OCI-LY1 (cell line): ENCODE measurements around the gene TAGLN3.

Experiments used
- H2AFZ ChIP-seq: fragments of 200-600 bp; sonication (generic), shearing (Covaris generic); 2 replicates; pipeline ENCODE4 v1.6.0; 2014; ENCODE audit warnings: antibody characterized with exemption, mild to moderate bottlenecking, low read length
- H3F3A ChIP-seq: fragments of 200-600 bp; sonication (generic), shearing (Covaris generic); 2 replicates; pipeline ENCODE4 v1.6.0; 2014; ENCODE audit warnings: mild to moderate bottlenecking, antibody characterized with exemption, low read length, moderate library complexity; ENCODE audit not compliant: insufficient read depth
- H3K27ac ChIP-seq: fragments of 200-600 bp; sonication (generic); 2 replicates; pipeline ENCODE4 v1.5.1; 2014; ENCODE audit warnings: low read length, mixed run types, mild to moderate bottlenecking, low read depth; ENCODE audit not compliant: poor library complexity, severe bottlenecking
- H3K27me3 ChIP-seq: fragments of 200-600 bp; sonication (generic); 2 replicates; pipeline ENCODE4 v1.6.0; 2014; ENCODE audit warnings: antibody characterized with exemption, mild to moderate bottlenecking, low read length, moderate library complexity; ENCODE audit not compliant: insufficient read depth
- H3K36me3 ChIP-seq: fragments of 200-600 bp; sonication (generic); 2 replicates; pipeline ENCODE4 v1.6.1; 2014; ENCODE audit warnings: mild to moderate bottlenecking, antibody characterized with exemption, low read length, moderate library complexity, mixed read lengths; ENCODE audit not compliant: insufficient read depth
- H3K4me1 ChIP-seq: fragments of 200-600 bp; sonication (generic); 2 replicates; pipeline ENCODE4 v1.5.1; 2014; ENCODE audit warnings: mild to moderate bottlenecking, low read length, moderate library complexity; ENCODE audit not compliant: insufficient read depth, severe bottlenecking
- H3K4me2 ChIP-seq: fragments of 200-600 bp; sonication (generic), shearing (Covaris generic); 2 replicates; pipeline ENCODE4 v1.6.1; 2014; ENCODE audit warnings: low read length
- H3K4me3 ChIP-seq: fragments of 200-600 bp; sonication (generic); 2 replicates; pipeline ENCODE4 v1.5.1; 2014; ENCODE audit warnings: low read length, low read depth, mild to moderate bottlenecking, mixed read lengths; ENCODE audit not compliant: poor library complexity, severe bottlenecking
- H3K79me2 ChIP-seq: fragments of 200-600 bp; shearing (Covaris generic); 2 replicates; pipeline ENCODE4 v1.6.1; 2016; ENCODE audit warnings: mixed run types, low read length, mixed read lengths; ENCODE audit not compliant: insufficient read depth
- H3K9ac ChIP-seq: fragments of 200-600 bp; sonication (generic), shearing (Covaris generic); 2 replicates; pipeline ENCODE4 v1.6.1; 2014; ENCODE audit warnings: mild to moderate bottlenecking, low read length, mixed read lengths
- H3K9me2 ChIP-seq: fragments of 200-600 bp; sonication (generic), shearing (Covaris generic); 2 replicates; pipeline ENCODE4 v1.6.1; 2014; ENCODE audit warnings: low read depth, mild to moderate bottlenecking, low read length, mixed read lengths
- H3K9me3 ChIP-seq: fragments of 200-600 bp; shearing (Covaris generic); 2 replicates; pipeline ENCODE4 v1.6.1; 2014; ENCODE audit warnings: low read length, mixed read lengths
- H4K20me1 ChIP-seq: fragments of 200-600 bp; sonication (generic), shearing (Covaris generic); 2 replicates; pipeline ENCODE4 v1.6.0; 2016; ENCODE audit warnings: mild to moderate bottlenecking, low read length; ENCODE audit not compliant: insufficient read depth
- CTCF ChIP-seq: fragments of 200-600 bp; sonication (generic), shearing (Covaris generic); IDR thresholded peaks from 2 replicates; pipeline ENCODE4 v1.5.1; 2017; ENCODE audit warnings: mild to moderate bottlenecking, antibody characterized with exemption, low read length, moderate library complexity, mixed read lengths
- EZH2 ChIP-seq: fragments of 200-600 bp; sonication (generic), shearing (Covaris generic); IDR thresholded peaks from 2 replicates; pipeline ENCODE4 v1.8.0; 2017; ENCODE audit warnings: borderline replicate concordance, mixed run types, mild to moderate bottlenecking, antibody characterized with exemption, low read length, moderate library complexity, mixed read lengths

Gene TAGLN3

GRCh38 chr3:112000966-112001365 is 2.2 kb downstream of the TAGLN3 start:
- H3K27ac ChIP-seq, result no peak overlapping the region
- no peak overlapping the region for H3K9ac ChIP-seq
- no peak overlapping the region for H2AFZ ChIP-seq
- no peaks in the 10 kb centered on the region for H3K79me2 ChIP-seq
- TF ChIP-seq EZH2 (no peak), CTCF (no peak)
- no peaks in the 10 kb centered on the region for H3F3A ChIP-seq
- H3K9me2 ChIP-seq, result no peaks in the 10 kb centered on the region
- H3K4me1 ChIP-seq, result peaks cover 10% of the 10 kb centered on the region
- H3K4me3 ChIP-seq, result no peak overlapping the region
- no peak overlapping the region for H3K4me2 ChIP-seq
- H3K36me3 ChIP-seq, result no peaks in the 10 kb centered on the region
- no peaks in the 10 kb centered on the region for H3K27me3 ChIP-seq
- H3K9me3 ChIP-seq, result no peaks in the 10 kb centered on the region
- no peaks in the 10 kb centered on the region for H4K20me1 ChIP-seq

- Histone ChIP-seq H3K9me3 (no peaks in the 10 kb centered on the region), H3K79me2 (no peaks in the 10 kb centered on the region), H4K20me1 (no peaks in the 10 kb centered on the region), H3F3A (no peaks in the 10 kb centered on the region), H3K4me2 (no peak overlapping the region), H3K4me1 (peaks cover 10% of the 10 kb centered on the region), H2AFZ (no peak overlapping the region), H3K4me3 (no peak overlapping the region), H3K36me3 (no peaks in the 10 kb centered on the region), H3K27ac (no peak overlapping the region), H3K27me3 (no peaks in the 10 kb centered on the region), H3K9ac (no peak overlapping the region), H3K9me2 (no peaks in the 10 kb centered on the region)
- TF ChIP-seq EZH2 (no peak), CTCF (no peak)
Observed at GRCh38 chr3:112001526-112001925, 2.8 kb downstream of the TAGLN3 start.

- H3K4me2 ChIP-seq, result no peak overlapping the region
- no peaks in the 10 kb centered on the region for H3F3A ChIP-seq
- no peak overlapping the region for H3K27ac ChIP-seq
- no peaks in the 10 kb centered on the region for H3K27me3 ChIP-seq
- H3K36me3 ChIP-seq, result no peaks in the 10 kb centered on the region
- H3K9ac ChIP-seq, result no peak overlapping the region
- no peaks in the 10 kb centered on the region for H3K9me3 ChIP-seq
- no peak for TF ChIP-seq EZH2
- no peak for TF ChIP-seq CTCF
- H3K79me2 ChIP-seq, result no peaks in the 10 kb centered on the region
- H3K4me3 ChIP-seq, result no peak overlapping the region
- H4K20me1 ChIP-seq, result no peaks in the 10 kb centered on the region
- peaks cover 10% of the 10 kb centered on the region for H3K4me1 ChIP-seq
- H2AFZ ChIP-seq, result no peak overlapping the region
- H3K9me2 ChIP-seq, result no peaks in the 10 kb centered on the region
Observed at GRCh38 chr3:112002096-112002971, 3.6 kb downstream of the TAGLN3 start.
